Endodermal cell (in vitro differentiated cells): ENCODE results near the gene RHBDL3. TPM values are rescaled to one million over a fixed set of nuclear protein-coding genes. Genes with fewer than 3 reads are reported as not detected.
"Not testable (repeated sequence)": the region's sequence is repeated elsewhere in the genome, so short reads cannot be mapped to it uniquely, and the experiment has no call there.

Experiments used
- DNase-seq: peaks from one replicate; pipeline ENCODE4 v3.0.0-alpha.2; 2017
- H3K27ac ChIP-seq: 2 replicates; pipeline ENCODE4 v1.5.1; 2013; ENCODE audit warnings: mild to moderate bottlenecking, low read depth, low read length, moderate library complexity
- H3K27me3 ChIP-seq: 2 replicates; pipeline ENCODE4 v1.6.1; 2013; ENCODE audit warnings: mild to moderate bottlenecking, low read length, moderate library complexity; ENCODE audit not compliant: insufficient read depth, control insufficient read depth, poor library complexity, severe bottlenecking
- H3K36me3 ChIP-seq: 2 replicates; pipeline ENCODE4 v1.7.0; 2013; ENCODE audit warnings: mild to moderate bottlenecking, low read length, moderate library complexity; ENCODE audit not compliant: control insufficient read depth, insufficient read depth
- H3K4me1 ChIP-seq: one replicate; pipeline ENCODE4 v1.7.0; 2013; ENCODE audit warnings: low read length; ENCODE audit not compliant: control insufficient read depth, insufficient read depth
- H3K4me3 ChIP-seq: 2 replicates; pipeline ENCODE4 v1.5.1; 2013; ENCODE audit warnings: mild to moderate bottlenecking, low read length, moderate library complexity
- H3K9ac ChIP-seq: 2 replicates; pipeline ENCODE4 v1.6.1; 2013; ENCODE audit warnings: mild to moderate bottlenecking, low read length, moderate library complexity; ENCODE audit not compliant: poor library complexity, severe bottlenecking; ENCODE audit errors: extremely low read depth
- H3K9me3 ChIP-seq: 2 replicates; pipeline ENCODE4 v1.6.1; 2013; ENCODE audit warnings: mild to moderate bottlenecking, low read length, moderate library complexity; ENCODE audit not compliant: control insufficient read depth
- H3K27ac Mint-ChIP-seq: 2 replicates; pipeline ENCODE4 v1.8.0; 2020; ENCODE audit warnings: mixed read lengths
- H3K27me3 Mint-ChIP-seq: 2 replicates; pipeline ENCODE4 v1.8.0; 2021; ENCODE audit warnings: mild to moderate bottlenecking, mixed read lengths; ENCODE audit not compliant: insufficient read depth
- H3K36me3 Mint-ChIP-seq: 2 replicates; pipeline ENCODE4 v1.8.0; 2020; ENCODE audit warnings: low read depth, mixed read lengths
- H3K4me1 Mint-ChIP-seq: 2 replicates; pipeline ENCODE4 v1.8.0; 2020; ENCODE audit warnings: mixed read lengths
- H3K4me3 Mint-ChIP-seq: 2 replicates; pipeline ENCODE4 v1.8.0; 2020; ENCODE audit warnings: mild to moderate bottlenecking, moderate library complexity, mixed read lengths
- H3K9me3 Mint-ChIP-seq: 2 replicates; pipeline ENCODE4 v1.8.0; 2020; ENCODE audit warnings: mild to moderate bottlenecking, mixed read lengths
- CTCF ChIP-seq: fragments of 200-600 bp; sonication (generic); conservative IDR thresholded peaks from 2 replicates; pipeline ENCODE4 v1.5.0; 2021; ENCODE audit warnings: antibody characterized with exemption, mild to moderate bottlenecking
- WGBS, 2 experiments: methylation state at CpG; one replicate each; pipeline versions ENCODE4 v1.1.5 to v1.1.7; 2013; ENCODE audit warnings: missing lambda C conversion rate in 2 of 2, mixed read lengths in 1 of 2; ENCODE audit not compliant: insufficient coverage in 1 of 2, insufficient read length in 1 of 2; 5-methylcytosine and 5-hydroxymethylcytosine counted together
- total RNA-seq, 2 donors: library from RNA; stranded (reverse); fragmentation: NEBNext Ultra II Directional in 1 of 2; extraction: Animal tissue kit (Norgen Biotek cat#: 25700) in 1 of 2; gene quantifications; 2 replicates in 1 of 2; 3 replicates in 1 of 2; pipeline ENCODE4 v1.2.1, GENCODE V29; 2021

RHBDL3 gene
- total RNA-seq, 2 donors from 2014 or later: 0.35 to 1.4 TPM

GRCh38 chr17:32315171-32315570 lies 49.5 kb downstream of the RHBDL3 start:
- Histone ChIP-seq H3K27me3 (no peaks in the 10 kb centered on the region), H3K9me3 (no peaks in the 10 kb centered on the region), H3K9ac (no peak overlapping the region), H3K27ac (no peak overlapping the region), H3K4me1 (no peaks in the 10 kb centered on the region), H3K36me3 (no peaks in the 10 kb centered on the region), H3K4me3 (no peak overlapping the region)
- WGBS, 2 experiments: 86 to 92% methylated on average over 5 to 8 of the region's 8 CpGs
- H3K36me3 Mint-ChIP-seq: no peaks in the 10 kb centered on the region
- DNase-seq: no peak
- H3K9me3 Mint-ChIP-seq: no peaks in the 10 kb centered on the region
- no peak overlapping the region for H3K27ac Mint-ChIP-seq
- no peak overlapping the region for H3K4me3 Mint-ChIP-seq
- no peak for TF ChIP-seq CTCF
- peaks cover 9% of the 10 kb centered on the region for H3K27me3 Mint-ChIP-seq
- H3K4me1 Mint-ChIP-seq: peaks cover 15% of the 10 kb centered on the region

GRCh38 chr17:32316653-32317052 lies 51.0 kb downstream of the RHBDL3 start:
- not testable (repeated sequence) for H3K4me3 ChIP-seq, H3K36me3 Mint-ChIP-seq, DNase-seq, H3K9ac ChIP-seq, H3K27me3 ChIP-seq, H3K9me3 Mint-ChIP-seq, H3K4me3 Mint-ChIP-seq, H3K4me1 ChIP-seq, H3K27ac Mint-ChIP-seq, H3K27ac ChIP-seq, H3K36me3 ChIP-seq, H3K9me3 ChIP-seq, H3K4me1 Mint-ChIP-seq, H3K27me3 Mint-ChIP-seq
- 86 to 97% methylated on average over 1 to 4 of the region's 5 CpGs for WGBS, 2 experiments

- Histone ChIP-seq H3K4me3 (no peak overlapping the region), H3K9me3 (no peaks in the 10 kb centered on the region), H3K9ac (no peak overlapping the region), H3K27ac (no peak overlapping the region), H3K27me3 (no peaks in the 10 kb centered on the region), H3K4me1 (no peaks in the 10 kb centered on the region), H3K36me3 (no peaks in the 10 kb centered on the region)
- H3K36me3 Mint-ChIP-seq: no peaks in the 10 kb centered on the region
- H3K27ac Mint-ChIP-seq: no peak overlapping the region
- no peak overlapping the region for H3K4me3 Mint-ChIP-seq
- H3K4me1 Mint-ChIP-seq: peaks cover 4% of the 10 kb centered on the region
- peaks cover 9% of the 10 kb centered on the region for H3K27me3 Mint-ChIP-seq
- 90 to 93% methylated on average over 4 of the region's 4 CpGs for WGBS, 2 experiments
- no peak for TF ChIP-seq CTCF
- peak; percentile 22 for DNase-seq
- H3K9me3 Mint-ChIP-seq: no peaks in the 10 kb centered on the region
Measured at GRCh38 chr17:32317353-32317752, 51.7 kb downstream of the RHBDL3 start.

GRCh38 chr17:32318071-32318470 lies 52.4 kb downstream of the RHBDL3 start:
- Histone ChIP-seq H3K4me1 (no peaks in the 10 kb centered on the region), H3K36me3 (no peaks in the 10 kb centered on the region), H3K4me3 (no peak overlapping the region), H3K27ac (no peak overlapping the region), H3K9ac (no peak overlapping the region), H3K9me3 (no peaks in the 10 kb centered on the region), H3K27me3 (no peaks in the 10 kb centered on the region)
- WGBS, 2 experiments: 91 to 100% methylated on average over 3 to 5 of the region's 8 CpGs
- Mint-ChIP-seq H3K27me3 (peaks cover 9% of the 10 kb centered on the region), H3K4me1 (peaks cover 4% of the 10 kb centered on the region), H3K27ac (no peak overlapping the region), H3K36me3 (no peaks in the 10 kb centered on the region), H3K9me3 (no peaks in the 10 kb centered on the region), H3K4me3 (no peak overlapping the region)
- no peak for TF ChIP-seq CTCF
- DNase-seq: peak; percentile 25
